ENCODE data around the gene ZNF492.

Gene ZNF492

DNA sequence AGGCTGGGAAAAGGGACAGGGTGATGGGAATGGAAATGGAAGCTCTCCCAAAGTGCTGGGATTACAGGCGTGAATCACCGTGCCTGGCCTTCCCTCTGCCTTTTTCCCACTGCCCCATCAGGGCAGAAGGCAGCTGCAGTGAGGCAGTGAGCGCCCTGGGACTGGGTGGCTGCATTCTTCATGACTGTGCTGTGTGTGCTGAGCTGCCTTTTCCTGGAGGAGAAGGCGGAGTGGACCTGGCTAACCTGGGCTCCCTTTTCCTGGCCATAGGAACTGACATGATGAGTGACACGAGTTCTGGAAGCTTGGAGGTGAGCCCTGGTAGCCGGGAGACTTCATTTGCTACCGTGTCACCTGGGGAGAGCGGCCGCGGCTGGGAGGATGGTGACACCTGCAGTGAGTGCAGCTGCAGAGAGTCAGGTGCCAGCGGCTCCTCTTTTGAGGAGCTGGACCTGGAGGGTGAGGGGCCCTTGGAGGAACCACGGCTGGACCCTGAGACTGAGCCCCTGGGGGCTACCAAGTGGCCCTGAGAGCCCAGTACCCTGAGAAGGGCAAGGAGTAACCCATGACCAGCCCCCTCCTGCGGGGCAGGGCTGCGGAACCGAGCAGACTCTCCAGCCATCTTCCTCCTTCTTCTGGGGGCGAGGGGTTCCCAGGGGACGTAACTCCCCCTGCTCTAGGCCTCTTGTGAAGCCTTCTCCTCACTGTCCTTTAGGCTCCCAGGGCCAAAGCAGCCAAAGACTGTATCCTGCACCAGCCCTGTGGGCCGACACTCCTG lies 26.3 kb upstream of the ZNF492 start:
- Histone ChIP-seq H3K36me3 (replicated peaks; ENCODE audit: low read depth, low read length) (no peaks in the 10 kb centered on the region), H3K9ac (ENCODE audit: low read length) (no peak overlapping the region), H3K4me2 (ENCODE audit: low read length) (no peak overlapping the region), H3K79me2 (ENCODE audit: low read length) (no peaks in the 10 kb centered on the region), H3K9me3 (ENCODE audit: insufficient read depth, low read length) (peaks cover 2% of the 10 kb centered on the region; the same call in 1 of the 2 replicates), H3K27ac (ENCODE audit: low read length) (no peak overlapping the region), H4K20me1 (ENCODE audit: insufficient read depth, low read length) (no peaks in the 10 kb centered on the region), H3K4me3 (ENCODE audit: low read length) (no peak overlapping the region), H3K4me1 (ENCODE audit: low read length) (no peaks in the 10 kb centered on the region), H2AFZ (ENCODE audit: low read depth, low read length) (no peak overlapping the region), H3K27me3 (ENCODE audit: low read depth, low read length) (no peaks in the 10 kb centered on the region)
- TF ChIP-seq EZH2phosphoT487 (IDR thresholded peaks at IDR 0.05; ENCODE audit: low read depth) (no peak), CTCF (IDR thresholded peaks at IDR 0.05; ENCODE audit: low read depth, low read length) (no peak)

DNA sequence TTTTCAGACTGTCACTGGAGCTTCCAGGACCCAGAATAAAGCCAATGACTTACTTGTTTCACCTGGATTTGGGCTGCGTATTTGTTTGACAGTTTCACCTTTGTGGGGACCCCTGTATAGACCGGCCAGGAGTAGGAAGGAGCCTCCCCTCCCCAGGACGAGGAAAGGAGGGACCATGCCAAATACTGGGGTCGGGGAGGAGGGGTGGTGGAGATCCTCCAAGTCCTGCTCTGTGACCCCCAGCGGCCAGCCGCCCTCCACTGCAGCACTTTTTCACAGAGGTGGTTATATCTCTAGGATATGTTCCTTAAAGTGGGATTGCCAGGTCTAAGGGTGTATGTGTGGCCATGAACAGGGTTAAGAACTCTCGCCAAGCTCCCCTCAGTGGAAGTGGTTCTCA lies 25.7 kb upstream of the ZNF492 start:
- Histone ChIP-seq H3K79me2 (ENCODE audit: low read length) (no peaks in the 10 kb centered on the region), H3K9ac (ENCODE audit: low read length) (no peak overlapping the region), H3K27ac (ENCODE audit: low read length) (no peak overlapping the region), H3K4me3 (ENCODE audit: low read length) (no peak overlapping the region), H3K27me3 (ENCODE audit: low read depth, low read length) (no peaks in the 10 kb centered on the region), H2AFZ (ENCODE audit: low read depth, low read length) (no peak overlapping the region), H3K4me2 (ENCODE audit: low read length) (no peak overlapping the region), H4K20me1 (ENCODE audit: insufficient read depth, low read length) (no peaks in the 10 kb centered on the region), H3K36me3 (replicated peaks; ENCODE audit: low read depth, low read length) (no peaks in the 10 kb centered on the region), H3K9me3 (ENCODE audit: insufficient read depth, low read length) (peaks cover 2% of the 10 kb centered on the region; the same call in 1 of the 2 replicates), H3K4me1 (ENCODE audit: low read length) (no peaks in the 10 kb centered on the region)
- TF ChIP-seq CTCF (IDR thresholded peaks at IDR 0.05; ENCODE audit: low read depth, low read length) (no peak), EZH2phosphoT487 (IDR thresholded peaks at IDR 0.05; ENCODE audit: low read depth) (no peak)

- Histone ChIP-seq H3K4me2 (ENCODE audit: low read length) (no peak overlapping the region), H3K4me1 (ENCODE audit: low read length) (no peaks in the 10 kb centered on the region), H3K79me2 (ENCODE audit: low read length) (no peaks in the 10 kb centered on the region), H3K9ac (ENCODE audit: low read length) (no peak overlapping the region), H3K36me3 (replicated peaks; ENCODE audit: low read depth, low read length) (no peaks in the 10 kb centered on the region), H4K20me1 (ENCODE audit: insufficient read depth, low read length) (no peaks in the 10 kb centered on the region), H3K9me3 (ENCODE audit: insufficient read depth, low read length) (peaks cover 2% of the 10 kb centered on the region; the same call in 1 of the 2 replicates), H3K4me3 (ENCODE audit: low read length) (no peak overlapping the region), H3K27me3 (ENCODE audit: low read depth, low read length) (no peaks in the 10 kb centered on the region), H2AFZ (ENCODE audit: low read depth, low read length) (no peak overlapping the region), H3K27ac (ENCODE audit: low read length) (no peak overlapping the region)
- TF ChIP-seq CTCF (IDR thresholded peaks at IDR 0.05; ENCODE audit: low read depth, low read length) (no peak), EZH2phosphoT487 (IDR thresholded peaks at IDR 0.05; ENCODE audit: low read depth) (no peak)
Measured at GRCh38 chr19:22609630-22610029, 24.5 kb upstream of the ZNF492 start.

DNA sequence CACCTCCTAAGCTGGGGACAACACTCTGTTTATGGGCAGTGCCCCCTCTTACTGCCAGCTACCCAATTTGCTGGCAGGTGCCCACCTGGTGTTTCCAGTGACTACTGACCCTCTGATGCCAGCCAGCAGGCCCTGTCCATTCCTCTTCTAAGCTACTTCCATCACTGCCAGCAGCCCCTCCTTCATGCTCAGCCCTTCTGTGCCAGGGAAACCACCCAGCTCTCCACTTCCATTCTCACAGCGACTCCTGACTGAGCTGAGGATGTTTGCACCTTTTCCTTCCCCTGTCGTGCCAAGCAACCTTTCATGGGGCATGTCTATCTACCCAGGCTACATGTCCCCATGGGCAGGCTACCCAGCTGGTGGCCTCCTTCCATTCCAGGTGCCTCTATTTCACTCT lies 24.0 kb upstream of the ZNF492 start:
- no peak overlapping the region for H2AFZ ChIP-seq (ENCODE audit: low read depth, low read length)
- no peak overlapping the region for H3K27ac ChIP-seq (ENCODE audit: low read length)
- H3K4me2 ChIP-seq (ENCODE audit: low read length): no peak overlapping the region
- H3K79me2 ChIP-seq (ENCODE audit: low read length): no peaks in the 10 kb centered on the region
- H3K36me3 ChIP-seq (replicated peaks; ENCODE audit: low read depth, low read length): no peaks in the 10 kb centered on the region
- H3K4me3 ChIP-seq (ENCODE audit: low read length): no peak overlapping the region
- no peaks in the 10 kb centered on the region for H3K27me3 ChIP-seq (ENCODE audit: low read depth, low read length)
- peaks cover 2% of the 10 kb centered on the region; the same call in 1 of the 2 replicates for H3K9me3 ChIP-seq (ENCODE audit: insufficient read depth, low read length)
- no peak overlapping the region for H3K9ac ChIP-seq (ENCODE audit: low read length)
- H4K20me1 ChIP-seq (ENCODE audit: insufficient read depth, low read length): no peaks in the 10 kb centered on the region
- H3K4me1 ChIP-seq (ENCODE audit: low read length): no peaks in the 10 kb centered on the region
- TF ChIP-seq CTCF (IDR thresholded peaks at IDR 0.05; ENCODE audit: low read depth, low read length) (no peak), EZH2phosphoT487 (IDR thresholded peaks at IDR 0.05; ENCODE audit: low read depth) (no peak)

Measured in OCI-LY3 (cell line).